ENCODE results near the gene ARL11. TPM values are rescaled to one million over a fixed set of nuclear protein-coding genes. Genes with fewer than 3 reads are reported as not detected.

The ARL11 gene
- total and polyA plus RNA-seq, 8 donors: 0.44 to 7.6 (median 0.61) TPM

DNA sequence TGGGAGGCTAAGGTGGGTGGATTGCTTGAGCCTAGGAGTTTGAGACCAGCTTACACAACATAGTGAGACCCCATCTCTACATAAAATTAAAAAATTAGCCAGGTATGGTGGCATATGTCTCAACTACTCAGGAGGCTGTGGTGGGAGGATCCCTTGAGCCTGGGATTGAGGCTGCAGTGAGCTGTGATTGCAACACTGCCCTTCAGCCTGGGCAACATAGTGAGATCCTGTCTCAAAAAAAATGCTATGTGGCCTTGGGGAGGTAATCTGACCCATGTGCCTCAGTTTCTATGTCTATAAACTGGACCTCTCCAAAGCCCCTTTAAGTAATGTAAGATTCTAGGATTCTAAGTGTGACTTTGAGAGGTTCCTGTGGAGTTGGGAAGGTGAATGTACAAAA, 25.2 kb downstream of the ARL11 start:
- H3K4me1 ChIP-seq: no peaks in the 10 kb centered on the region
- DNase-seq: no peak
- no peak for ATAC-seq
- TF ChIP-seq, protein P1, sequence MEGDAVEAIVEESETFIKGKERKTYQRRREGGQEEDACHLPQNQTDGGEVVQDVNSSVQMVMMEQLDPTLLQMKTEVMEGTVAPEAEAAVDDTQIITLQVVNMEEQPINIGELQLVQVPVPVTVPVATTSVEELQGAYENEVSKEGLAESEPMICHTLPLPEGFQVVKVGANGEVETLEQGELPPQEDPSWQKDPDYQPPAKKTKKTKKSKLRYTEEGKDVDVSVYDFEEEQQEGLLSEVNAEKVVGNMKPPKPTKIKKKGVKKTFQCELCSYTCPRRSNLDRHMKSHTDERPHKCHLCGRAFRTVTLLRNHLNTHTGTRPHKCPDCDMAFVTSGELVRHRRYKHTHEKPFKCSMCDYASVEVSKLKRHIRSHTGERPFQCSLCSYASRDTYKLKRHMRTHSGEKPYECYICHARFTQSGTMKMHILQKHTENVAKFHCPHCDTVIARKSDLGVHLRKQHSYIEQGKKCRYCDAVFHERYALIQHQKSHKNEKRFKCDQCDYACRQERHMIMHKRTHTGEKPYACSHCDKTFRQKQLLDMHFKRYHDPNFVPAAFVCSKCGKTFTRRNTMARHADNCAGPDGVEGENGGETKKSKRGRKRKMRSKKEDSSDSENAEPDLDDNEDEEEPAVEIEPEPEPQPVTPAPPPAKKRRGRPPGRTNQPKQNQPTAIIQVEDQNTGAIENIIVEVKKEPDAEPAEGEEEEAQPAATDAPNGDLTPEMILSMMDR (IDR thresholded peaks at IDR 0.05): no peak
- H3K4me3 ChIP-seq: no peak overlapping the region
- H3K9me3 ChIP-seq: no peaks in the 10 kb centered on the region
- no peaks in the 10 kb centered on the region for H3K36me3 ChIP-seq
- peak overlapping the region in 1 of 2 donors; percentile 19 for H3K27ac ChIP-seq
- H3K27me3 ChIP-seq: no peaks in the 10 kb centered on the region
- intact Hi-C loops (cut with DNase I): loop anchor here in 1 of 2 donors (10.0 kb wide), 1 partner anchor 191 kb away; no protein-coding TSS in a partner anchor

DNA sequence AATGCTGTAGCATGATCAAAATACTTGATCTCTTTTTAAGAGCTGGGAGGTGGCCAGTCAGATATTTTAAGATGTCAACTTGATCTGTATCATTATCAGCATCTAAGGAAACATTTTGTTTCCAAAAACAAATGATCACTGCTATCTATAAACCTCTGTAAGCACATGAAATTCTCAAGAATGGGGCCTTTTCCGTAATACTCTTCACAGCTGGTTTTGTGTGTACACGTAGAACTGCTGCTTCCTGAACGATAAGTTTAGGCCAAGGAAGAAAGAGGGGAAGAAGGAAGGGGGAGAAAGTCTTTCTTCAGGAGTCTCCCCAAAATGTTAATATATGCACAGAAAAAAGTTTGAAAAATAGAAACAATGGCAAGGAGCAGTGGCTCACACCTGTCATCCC, 25.7 kb downstream of the ARL11 start:
- no peaks in the 10 kb centered on the region for H3K9me3 ChIP-seq
- TF ChIP-seq, protein P1 (IDR thresholded peaks at IDR 0.05): no peak
- no peaks in the 10 kb centered on the region for H3K36me3 ChIP-seq
- DNase-seq: no peak
- no peak for ATAC-seq
- intact Hi-C loops (cut with DNase I): loop anchor here in 1 of 2 donors (10.0 kb wide), 1 partner anchor 191 kb away; no protein-coding TSS in a partner anchor
- H3K4me1 ChIP-seq: no peaks in the 10 kb centered on the region
- peak overlapping the region in 1 of 2 donors; percentile 19 for H3K27ac ChIP-seq
- H3K4me3 ChIP-seq: no peak overlapping the region
- H3K27me3 ChIP-seq: no peaks in the 10 kb centered on the region

DNA sequence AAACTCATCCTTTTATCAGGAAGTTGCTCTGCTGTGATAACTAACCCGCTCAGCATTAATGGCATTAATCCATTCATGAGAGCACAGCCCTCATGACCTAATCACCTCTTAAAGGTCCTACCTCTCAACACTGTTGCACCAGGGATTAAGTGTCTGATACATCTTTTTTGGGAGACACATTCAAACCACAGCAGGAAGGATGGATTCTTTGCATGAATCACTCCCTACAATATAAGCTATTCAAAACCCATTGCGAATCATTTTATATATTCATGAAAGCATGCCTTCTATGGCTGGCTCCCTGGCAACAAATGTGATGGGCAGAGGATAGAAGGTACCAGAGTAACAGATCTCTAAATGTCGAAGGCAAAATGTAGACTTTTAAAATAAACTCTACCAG, 27.6 kb downstream of the ARL11 start:
- H3K27ac ChIP-seq: peak overlapping the region in 1 of 2 donors; percentile 13
- no peak for DNase-seq
- intact Hi-C loops (cut with DNase I): loop anchor here in 1 of 2 donors (10.0 kb wide), 1 partner anchor 189 kb away; no protein-coding TSS in a partner anchor

DNA sequence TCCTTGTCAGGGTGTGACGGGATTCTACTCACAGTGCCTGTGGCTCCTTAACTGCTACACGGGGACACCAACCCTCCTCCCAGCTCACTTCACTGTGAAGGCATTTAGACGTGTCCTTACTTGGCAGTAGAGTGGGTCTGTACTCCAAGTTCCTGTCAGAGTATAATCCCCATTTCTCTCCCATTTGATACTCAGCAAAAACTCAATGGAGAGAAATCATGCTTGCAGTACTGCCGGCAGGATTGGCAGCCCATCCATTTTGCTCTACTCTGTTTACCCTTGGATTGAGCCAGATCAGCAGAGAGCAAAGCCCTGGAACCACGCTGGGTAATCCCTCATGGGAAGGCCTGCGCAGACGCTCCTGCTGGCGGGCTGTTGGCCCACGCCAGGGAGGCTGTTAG, 28.9 kb downstream of the ARL11 start:
- DNase-seq (no peak), ATAC-seq (no peak)
- no peaks in the 10 kb centered on the region for H3K4me1 ChIP-seq
- no peak overlapping the region for H3K4me3 ChIP-seq
- no peak overlapping the region for H3K27ac ChIP-seq
- TF ChIP-seq, protein P1 (IDR thresholded peaks at IDR 0.05): no peak
- no peaks in the 10 kb centered on the region for H3K27me3 ChIP-seq
- peaks cover 0 to 16% of the 10 kb centered on the region in 2 donors for H3K36me3 ChIP-seq
- intact Hi-C loops (cut with DNase I): loop anchor here in 1 of 2 donors (10.0 kb wide), 1 partner anchor 188 kb away; no protein-coding TSS in a partner anchor
- H3K9me3 ChIP-seq: no peaks in the 10 kb centered on the region

More for the DNA sequence above, 27.6 kb downstream of the ARL11 start:
- TF ChIP-seq, protein P1 (IDR thresholded peaks at IDR 0.05): no peak
- H3K4me3 ChIP-seq: no peak overlapping the region
- H3K9me3 ChIP-seq: no peaks in the 10 kb centered on the region
- H3K4me1 ChIP-seq: no peaks in the 10 kb centered on the region
- no peaks in the 10 kb centered on the region for H3K27me3 ChIP-seq
- H3K36me3 ChIP-seq: peaks cover 0 to 3% of the 10 kb centered on the region in 2 donors
- no peak for ATAC-seq

DNA sequence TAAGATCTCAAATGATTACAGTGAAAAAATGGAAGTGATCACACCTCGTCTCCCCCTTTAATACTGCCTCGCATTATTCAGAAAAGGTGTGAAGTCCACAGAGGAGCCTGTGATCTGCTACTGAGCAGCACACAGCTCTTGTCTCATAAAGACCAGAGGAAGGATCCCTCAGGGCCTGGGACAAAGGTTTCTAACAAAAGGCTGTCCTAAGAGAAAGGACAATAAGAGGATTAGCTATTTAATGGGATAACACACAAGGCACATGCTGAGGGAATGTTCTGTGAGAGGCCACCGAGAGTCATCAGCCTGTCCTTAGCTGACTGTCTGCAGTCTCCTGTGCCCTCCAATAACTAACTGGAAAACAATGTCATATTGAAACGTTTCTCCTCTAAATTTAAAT, 36.3 kb downstream of the ARL11 start:
- no peaks in the 10 kb centered on the region for H3K4me1 ChIP-seq

More for the DNA sequence above, 36.3 kb downstream of the ARL11 start:
- TF ChIP-seq, protein P1 (IDR thresholded peaks at IDR 0.05): no peak
- Histone ChIP-seq H3K4me3 (no peak overlapping the region), H3K27ac (no peak overlapping the region), H3K9me3 (no peaks in the 10 kb centered on the region), H3K27me3 (no peaks in the 10 kb centered on the region), H3K36me3 (peaks cover 0 to 52% of the 10 kb centered on the region in 2 donors)
- intact Hi-C loops (cut with DNase I): no loop called here
- DNase-seq: no peak
- no peak for ATAC-seq

Data from left lung (tissue), 10 donors.